Body of pancreas (tissue), 4 donors: ENCODE data around the gene COPA. TPM values are rescaled to one million over a fixed set of nuclear protein-coding genes. Genes with fewer than 3 reads are reported as not detected.

Experiments used
- ATAC-seq: fragments of 150-250 bp; one replicate; pipeline ENCODE4 v1.9.1; 2016
- DNase-seq, 4 donors: peaks; one replicate each; pipeline ENCODE4 v3.0.0-alpha.2; 2019
- H3K27ac ChIP-seq, 4 donors: fragments of 200-600 bp; sonication (generic); 1 replicate in 3 of 4; 2 replicates in 1 of 4; pipeline versions ENCODE4 v1.5.1 to v1.6.1; 2016 to 2019; ENCODE audit warnings: mild to moderate bottlenecking in 1 of 4, mixed read lengths in 1 of 4, moderate library complexity in 1 of 4
- H3K27me3 ChIP-seq, 2 donors: fragments of 200-600 bp; sonication (generic); one replicate each; pipeline ENCODE4 v1.6.0; 2016; ENCODE audit warnings: mild to moderate bottlenecking in 1 of 2
- H3K36me3 ChIP-seq, 2 donors: fragments of 200-600 bp; sonication (generic); replicated peaks in 1 of 2; 2 replicates each; pipeline ENCODE4 v1.5.1; 2016; ENCODE audit warnings: low read depth in 2 of 2; ENCODE audit not compliant: insufficient read depth in 1 of 2
- H3K4me1 ChIP-seq: fragments of 200-600 bp; sonication (generic); one replicate; pipeline ENCODE4 v1.6.0; 2016
- H3K4me3 ChIP-seq, 2 donors: fragments of 200-600 bp; sonication (generic); 1 replicate in 1 of 2; 2 replicates in 1 of 2; pipeline ENCODE4 v1.5.1; 2016 to 2019
- H3K9me3 ChIP-seq, 3 donors: fragments of 200-600 bp; sonication (generic); 1 replicate in 2 of 3; 2 replicates in 1 of 3; pipeline ENCODE4 v1.5.1; 2016
- CTCF ChIP-seq, 7 experiments: fragments of 450-650 bp in 4 of 7; fragments of 200-600 bp in 3 of 7; sonication (generic) in 3 of 7; IDR thresholded peaks; one replicate each; pipeline ENCODE4 v1.5.1; 2016 to 2019; ENCODE audit warnings: antibody characterized with exemption in 7 of 7
- POLR2A ChIP-seq, 3 donors: fragments of 450-650 bp; IDR thresholded peaks; one replicate each; pipeline ENCODE4 v1.6.1; 2016; ENCODE audit warnings: antibody characterized with exemption in 3 of 3, mild to moderate bottlenecking in 2 of 3
- WGBS, 2 donors: methylation state at CpG; one replicate each; pipeline ENCODE4 v1.1.5; 2017; 5-methylcytosine and 5-hydroxymethylcytosine counted together
- intact Hi-C: fragments of 100-400 bp; cut with DNase I; formaldehyde crosslinking; loops from one replicate; pipeline ENCODE4 v1.15.1; 2023
- total RNA-seq, 2 donors: library from RNA; depleted of rRNA; stranded (reverse); fragments of >200 nt; gene quantifications; one replicate each; pipeline ENCODE4 v1.1.0, GENCODE V29; 2016

COPA gene
- total RNA-seq, 2 donors from 2014 or later, result 75.8 to 86.7 TPM

- no peak for TF ChIP-seq CTCF (IDR thresholded peaks at IDR 0.05)
- peaks cover 9% of the 10 kb centered on the region for H3K4me1 ChIP-seq
- ATAC-seq, result peak; percentile 33
- WGBS, 2 donors, result 26 to 33% methylated on average over 7 to 9 of the region's 9 CpGs
- H3K36me3 ChIP-seq, result no peaks in the 10 kb centered on the region
- H3K4me3 ChIP-seq, result no peak overlapping the region
- intact Hi-C loops, result loop anchor here (10.0 kb wide), 1 partner anchor 271 kb away; no protein-coding TSS in a partner anchor
- peak in 1 of 4 donors; percentile 7 for DNase-seq
- no peaks in the 10 kb centered on the region for H3K9me3 ChIP-seq
- H3K27ac ChIP-seq, result peak overlapping the region in 2 of 4 donors; percentile 58 to 64
- H3K27me3 ChIP-seq, result no peaks in the 10 kb centered on the region
Observed at GRCh38 chr1:160375788-160376524, 32.9 kb upstream of the COPA start.

GRCh38 chr1:160374306-160375110, 31.5 kb upstream of the COPA start:
- H3K9me3 ChIP-seq, result no peaks in the 10 kb centered on the region
- H3K36me3 ChIP-seq, result no peaks in the 10 kb centered on the region
- H3K4me3 ChIP-seq, result no peak overlapping the region
- DNase-seq (no peak), ATAC-seq (no peak)
- no peaks in the 10 kb centered on the region for H3K27me3 ChIP-seq
- WGBS, 2 donors, result 56 to 67% methylated on average over 6 of the region's 6 CpGs
- TF ChIP-seq POLR2A (IDR thresholded peaks at IDR 0.05), result no peak
- no peak for TF ChIP-seq CTCF (IDR thresholded peaks at IDR 0.05)
- peaks cover 9% of the 10 kb centered on the region for H3K4me1 ChIP-seq
- H3K27ac ChIP-seq, result peak overlapping the region in 3 of 4 donors; percentile 8 to 64 (median 58)
- intact Hi-C loops, result loop anchor here (10.0 kb wide), 1 partner anchor 270 kb away; no protein-coding TSS in a partner anchor

GRCh38 chr1:160373696-160374095, 30.6 kb upstream of the COPA start:
- intact Hi-C loops, result loop anchor here (10.0 kb wide), 1 partner anchor 269 kb away; no protein-coding TSS in a partner anchor
- 84 to 86% methylated on average over 4 of the region's 4 CpGs for WGBS, 2 donors
- Histone ChIP-seq H3K9me3 (no peaks in the 10 kb centered on the region), H3K36me3 (no peaks in the 10 kb centered on the region), H3K4me1 (peaks cover 9% of the 10 kb centered on the region), H3K27me3 (no peaks in the 10 kb centered on the region), H3K27ac (no peak overlapping the region), H3K4me3 (no peak overlapping the region)
- no peak for TF ChIP-seq CTCF (IDR thresholded peaks at IDR 0.05)
- TF ChIP-seq POLR2A (IDR thresholded peaks at IDR 0.05), result no peak
- DNase-seq (no peak), ATAC-seq (no peak)

GRCh38 chr1:160371756-160372155, 28.7 kb upstream of the COPA start:
- Histone ChIP-seq H3K27me3 (no peaks in the 10 kb centered on the region), H3K9me3 (no peaks in the 10 kb centered on the region), H3K27ac (no peak overlapping the region), H3K4me3 (no peak overlapping the region), H3K4me1 (peaks cover 9% of the 10 kb centered on the region), H3K36me3 (no peaks in the 10 kb centered on the region)
- DNase-seq (no peak), ATAC-seq (no peak)
- intact Hi-C loops, result loop anchor here (10.0 kb wide), 1 partner anchor 267 kb away; no protein-coding TSS in a partner anchor
- WGBS, 2 donors, result 70 to 84% methylated on average over 4 of the region's 4 CpGs
- TF ChIP-seq CTCF (IDR thresholded peaks at IDR 0.05) (no peak), POLR2A (IDR thresholded peaks at IDR 0.05) (no peak)
